Naive B cell (primary cell): ENCODE measurements around the gene F3. TPM values are rescaled to one million over a fixed set of nuclear protein-coding genes. Genes with fewer than 3 reads are reported as not detected.
A peak's percentile ranks its signal among the peaks of the same experiment; 100 is the strongest.

Source experiments
- ATAC-seq, 2 donors: fragments of 150-1000 bp; cut with Tn5 transposase; 2 replicates each; pipeline ENCODE4 v1.10.0; 2021; ENCODE audit warnings: low read depth in 2 of 2, mild to moderate bottlenecking in 2 of 2, moderate library complexity in 2 of 2
- DNase-seq: peaks from one replicate; pipeline ENCODE4 v3.0.0; 2022
- H3K27ac Mint-ChIP-seq, 6 donors: one replicate each; pipeline ENCODE4 v1.8.0; 2020 to 2022; ENCODE audit warnings: mild to moderate bottlenecking in 6 of 6, mixed read lengths in 6 of 6, moderate library complexity in 5 of 6, inconsistent platforms in 2 of 6
- H3K27me3 Mint-ChIP-seq, 3 donors: one replicate each; pipeline ENCODE4 v1.8.0; 2021 to 2022; ENCODE audit warnings: mixed read lengths in 3 of 3, mild to moderate bottlenecking in 1 of 3
- H3K36me3 Mint-ChIP-seq, 2 donors: one replicate each; pipeline ENCODE4 v1.8.0; 2020 to 2022; ENCODE audit warnings: mixed read lengths in 2 of 2, inconsistent platforms in 1 of 2, mild to moderate bottlenecking in 1 of 2
- H3K4me1 Mint-ChIP-seq, 3 donors: one replicate each; pipeline ENCODE4 v1.8.0; 2020 to 2022; ENCODE audit warnings: mixed read lengths in 3 of 3, inconsistent platforms in 1 of 3, mild to moderate bottlenecking in 1 of 3, moderate library complexity in 1 of 3
- H3K4me3 Mint-ChIP-seq, 8 donors: one replicate each; pipeline ENCODE4 v1.8.0; 2020 to 2022; ENCODE audit warnings: mild to moderate bottlenecking in 8 of 8, mixed read lengths in 8 of 8, moderate library complexity in 8 of 8, inconsistent platforms in 2 of 8
- H3K9me3 Mint-ChIP-seq, 7 donors: one replicate each; pipeline ENCODE4 v1.8.0; 2020 to 2022; ENCODE audit warnings: mixed read lengths in 7 of 7, mild to moderate bottlenecking in 5 of 7, inconsistent platforms in 2 of 7, moderate library complexity in 1 of 7
- polyA plus RNA-seq, 6 donors: library from polyadenylated mRNA; unstranded; fragments of 300-500 nt; fragmentation: Illumina TruSeq; gene quantifications; one replicate each; pipeline ENCODE4 v1.2.3, GENCODE V29; 2021; ENCODE audit warnings: low read depth in 6 of 6

The F3 gene
- polyA plus RNA-seq, 6 donors from 2014 or later, result not detected

DNA sequence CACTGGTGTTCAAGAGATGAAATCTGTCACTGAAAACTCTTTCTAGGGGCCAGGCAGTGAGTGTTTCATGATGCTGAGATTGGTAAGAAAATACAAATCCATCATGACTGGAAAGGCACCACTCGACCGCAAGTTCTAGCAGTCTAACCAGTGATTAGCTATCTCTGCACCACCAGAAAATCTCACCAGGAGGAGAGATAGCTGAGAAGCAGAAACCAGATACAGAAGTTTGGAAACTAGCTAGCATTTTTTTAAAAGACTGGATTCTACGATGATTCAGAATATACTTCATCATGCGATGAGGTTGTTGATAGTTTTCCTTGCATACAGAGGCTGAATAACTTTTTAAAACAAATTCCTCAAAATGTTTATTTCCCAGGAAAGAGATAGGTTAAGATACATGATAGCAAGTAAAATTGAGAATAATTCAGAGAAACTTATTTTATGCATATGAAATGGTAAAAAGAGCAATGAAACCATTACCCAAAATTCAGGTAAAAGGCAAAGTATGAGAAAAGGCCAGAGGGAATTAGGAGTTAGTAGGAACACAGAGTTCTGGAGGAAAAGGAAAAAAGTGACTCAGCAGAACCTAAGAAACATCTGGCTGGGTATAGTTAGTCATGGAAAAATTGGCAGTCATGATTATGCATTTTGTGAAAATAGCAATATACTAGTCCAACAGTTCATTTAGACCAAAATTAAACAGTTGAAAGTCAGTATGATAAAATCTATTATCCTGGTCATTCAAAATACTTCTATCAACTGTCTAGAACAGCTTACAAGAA lies 3.3 kb upstream of the F3 start:
- Mint-ChIP-seq H3K9me3 (peaks cover 0 to 4% (median 0%) of the 10 kb centered on the region in 7 donors), H3K27ac (no peak overlapping the region), H3K36me3 (no peaks in the 10 kb centered on the region), H3K27me3 (peaks cover 23 to 70% (median 53%) of the 10 kb centered on the region in 3 donors), H3K4me3 (peak overlapping the region in 1 of 8 donors; percentile 15), H3K4me1 (peaks cover 8 to 25% (median 16%) of the 10 kb centered on the region in 3 donors)
- DNase-seq (no peak), ATAC-seq (no peak)

DNA sequence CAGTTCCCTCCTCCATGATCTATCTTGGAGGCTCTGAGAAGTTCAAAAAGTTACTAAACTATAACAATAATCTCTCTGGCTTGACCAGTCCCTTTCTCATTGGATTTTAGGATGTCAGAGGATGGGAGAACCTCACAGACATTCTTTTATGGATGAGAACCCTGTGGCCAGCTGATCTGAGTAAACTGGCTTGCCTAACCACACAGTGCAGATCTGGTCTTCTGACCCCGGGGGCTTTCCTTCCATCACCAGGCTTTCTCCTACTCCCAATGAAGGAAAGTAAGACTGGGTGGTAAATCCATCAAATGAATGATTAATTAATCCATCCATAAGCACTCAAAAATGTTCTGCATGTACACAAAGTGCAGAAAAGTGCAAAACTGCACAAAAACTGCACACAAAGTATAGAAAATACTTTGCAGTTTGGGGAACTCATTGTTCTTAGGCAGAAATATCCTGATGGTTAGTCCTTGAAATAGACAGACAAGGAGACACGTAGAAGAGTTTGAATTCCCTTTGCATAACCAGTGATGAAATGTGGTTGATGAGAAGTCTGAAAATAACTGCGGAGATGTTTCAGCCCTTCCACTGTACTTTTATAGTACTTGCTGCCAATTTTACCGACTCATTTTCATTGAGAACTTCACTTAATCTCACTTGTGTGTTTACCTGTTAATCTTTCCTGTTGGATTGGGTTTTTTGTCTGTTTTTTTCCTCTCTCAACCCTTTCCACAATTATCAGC lies 2.5 kb upstream of the F3 start:
- peaks cover 0 to 4% (median 0%) of the 10 kb centered on the region in 7 donors for H3K9me3 Mint-ChIP-seq
- peaks cover 23 to 75% (median 61%) of the 10 kb centered on the region in 3 donors for H3K27me3 Mint-ChIP-seq
- peaks cover 8 to 25% (median 16%) of the 10 kb centered on the region in 3 donors for H3K4me1 Mint-ChIP-seq
- DNase-seq (no peak), ATAC-seq (no peak)
- H3K36me3 Mint-ChIP-seq, result no peaks in the 10 kb centered on the region
- no peak overlapping the region for H3K27ac Mint-ChIP-seq
- peak overlapping the region in 3 of 8 donors; percentile 2 to 56 (median 36) for H3K4me3 Mint-ChIP-seq

DNA sequence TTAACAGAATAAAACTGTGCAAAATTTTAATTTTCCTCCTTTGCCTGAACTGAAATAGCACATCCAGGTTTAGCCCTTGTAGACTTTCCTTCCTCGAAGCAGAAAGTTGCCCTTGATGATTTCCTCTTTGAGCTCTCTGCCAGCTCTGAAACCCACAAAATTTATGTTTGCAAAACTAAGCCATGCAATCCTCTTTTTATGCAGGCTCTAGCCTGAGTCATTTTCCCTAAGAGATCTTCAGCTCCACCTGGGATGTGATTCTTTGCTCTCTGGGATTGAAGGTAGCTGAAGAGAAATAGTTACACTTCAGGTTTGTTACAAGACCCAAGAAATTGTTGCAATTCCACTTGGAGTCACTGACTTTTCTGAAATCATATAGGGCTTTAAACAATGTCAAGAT lies 1.4 kb upstream of the F3 start:
- DNase-seq (no peak), ATAC-seq (no peak)
- Mint-ChIP-seq H3K27me3 (peaks cover 20 to 81% (median 72%) of the 10 kb centered on the region in 3 donors), H3K9me3 (peaks cover 0 to 4% (median 0%) of the 10 kb centered on the region in 7 donors), H3K4me1 (peaks cover 8 to 25% (median 16%) of the 10 kb centered on the region in 3 donors), H3K4me3 (peak overlapping the region; percentile 78 to 93 (median 90)), H3K36me3 (no peaks in the 10 kb centered on the region), H3K27ac (no peak overlapping the region)

DNA sequence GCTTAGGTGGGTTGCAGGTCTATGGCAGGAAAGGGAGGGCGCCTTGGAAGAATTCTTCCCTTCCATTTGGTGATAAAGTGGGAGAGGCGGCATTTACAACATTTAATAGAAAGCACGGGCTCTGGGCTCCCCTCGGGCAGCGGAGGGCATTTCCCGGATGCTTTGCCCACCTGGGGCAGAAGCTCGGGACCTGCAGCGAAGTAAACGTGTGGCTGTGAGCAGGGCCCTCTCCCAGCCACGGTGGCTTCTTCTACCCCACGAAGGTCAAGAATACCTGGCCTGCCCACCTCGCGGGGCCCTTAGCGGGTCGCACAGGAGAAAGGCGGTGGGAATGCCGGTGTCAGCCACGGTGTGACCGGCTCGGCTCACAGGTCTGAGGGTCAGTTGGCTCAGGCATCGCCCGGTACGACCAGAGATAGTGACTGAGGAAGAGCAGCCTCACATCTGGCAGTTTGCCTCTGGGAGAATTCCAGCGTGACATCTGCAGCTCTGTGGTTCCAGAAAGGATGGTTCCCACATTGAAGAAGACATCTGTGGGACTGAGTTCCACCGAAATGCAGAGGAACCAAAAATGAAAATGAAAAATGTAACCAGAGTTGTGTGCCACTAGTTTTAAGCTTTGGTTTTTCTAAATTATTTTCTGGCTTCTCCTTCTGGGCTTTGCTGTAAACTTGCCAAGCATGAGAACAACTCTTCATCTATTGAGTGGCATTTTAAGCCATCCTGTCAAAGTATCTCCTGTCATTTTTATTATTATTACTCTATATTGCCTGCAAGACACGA lies 720 bp upstream of the F3 start:
- Mint-ChIP-seq H3K4me1 (peaks cover 8 to 25% (median 16%) of the 10 kb centered on the region in 3 donors), H3K27ac (peak overlapping the region in 3 of 6 donors; percentile 22 to 71 (median 61)), H3K36me3 (no peaks in the 10 kb centered on the region), H3K9me3 (peaks cover 0 to 4% (median 0%) of the 10 kb centered on the region in 7 donors), H3K4me3 (peak overlapping the region; percentile 78 to 93 (median 90)), H3K27me3 (peaks cover 14 to 79% (median 76%) of the 10 kb centered on the region in 3 donors)
- ATAC-seq (peak; percentile 30 to 50), DNase-seq (no peak)

DNA sequence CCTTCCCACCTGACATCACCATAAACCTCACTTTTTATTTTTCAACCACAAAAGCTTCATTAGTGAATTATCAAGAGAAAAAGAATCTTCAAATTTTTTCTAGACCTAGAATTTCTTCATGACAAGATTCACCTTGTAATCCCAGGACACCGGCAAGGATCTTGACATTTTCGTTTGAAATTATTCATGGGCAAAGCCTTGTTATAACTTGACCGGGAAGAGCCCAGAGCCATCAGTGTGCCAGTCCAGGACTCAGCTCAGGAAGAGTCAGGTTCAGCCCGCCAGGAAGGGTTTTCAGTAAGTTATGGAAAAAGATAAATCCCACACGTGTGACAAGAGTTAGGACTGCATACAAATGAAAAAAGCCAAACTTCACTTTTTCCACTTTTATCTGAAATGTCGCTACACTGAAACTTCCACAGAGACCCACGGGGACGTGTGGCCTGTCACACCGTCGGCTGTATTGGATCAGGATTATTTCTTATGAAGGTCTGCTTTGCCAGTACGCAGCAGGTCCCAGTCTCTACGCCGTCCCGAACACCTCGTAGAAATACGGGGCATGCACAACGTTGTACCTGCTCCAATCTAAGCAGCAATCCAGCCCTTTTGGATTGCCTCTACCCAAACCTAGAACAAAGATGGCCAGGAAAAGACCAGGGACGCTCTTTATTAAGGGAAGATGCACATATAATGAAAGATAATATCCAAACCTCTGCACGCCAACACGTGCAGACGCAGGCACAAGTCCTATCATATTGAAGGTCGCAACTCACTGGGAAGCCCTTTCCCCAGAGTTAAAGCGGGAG lies 916 bp downstream of the F3 start:
- Mint-ChIP-seq H3K36me3 (no peaks in the 10 kb centered on the region), H3K4me1 (peaks cover 8 to 25% (median 16%) of the 10 kb centered on the region in 3 donors), H3K27ac (peak overlapping the region in 1 of 6 donors; percentile 42), H3K4me3 (peak overlapping the region; percentile 78 to 89 (median 80)), H3K27me3 (peaks cover 10 to 79% (median 63%) of the 10 kb centered on the region in 3 donors), H3K9me3 (peaks cover 0 to 4% (median 0%) of the 10 kb centered on the region in 7 donors)
- no peak for DNase-seq
- no peak for ATAC-seq

DNA sequence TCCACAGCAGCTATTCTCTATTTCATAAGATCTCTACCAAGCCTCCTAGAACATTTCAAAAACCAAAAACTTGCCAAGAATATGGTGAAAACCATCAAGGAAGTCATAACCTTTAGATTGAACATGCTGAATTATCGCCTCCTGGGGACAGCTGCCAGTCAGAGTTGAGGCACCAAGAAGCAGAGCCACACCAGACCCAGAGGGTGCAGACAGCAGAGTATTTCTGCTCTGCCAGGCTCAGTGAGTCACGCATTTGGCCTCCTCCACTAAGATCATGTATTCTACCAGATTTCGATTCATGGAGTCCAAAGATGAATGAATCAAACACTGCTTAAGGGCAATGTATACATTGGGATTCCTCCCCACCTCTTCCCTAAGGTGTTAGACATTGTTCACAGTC lies 2.1 kb downstream of the F3 start:
- no peak for DNase-seq
- Mint-ChIP-seq H3K4me3 (peak overlapping the region in 2 of 8 donors; percentile 26 to 81), H3K27me3 (peaks cover 10 to 78% (median 55%) of the 10 kb centered on the region in 3 donors)

DNA sequence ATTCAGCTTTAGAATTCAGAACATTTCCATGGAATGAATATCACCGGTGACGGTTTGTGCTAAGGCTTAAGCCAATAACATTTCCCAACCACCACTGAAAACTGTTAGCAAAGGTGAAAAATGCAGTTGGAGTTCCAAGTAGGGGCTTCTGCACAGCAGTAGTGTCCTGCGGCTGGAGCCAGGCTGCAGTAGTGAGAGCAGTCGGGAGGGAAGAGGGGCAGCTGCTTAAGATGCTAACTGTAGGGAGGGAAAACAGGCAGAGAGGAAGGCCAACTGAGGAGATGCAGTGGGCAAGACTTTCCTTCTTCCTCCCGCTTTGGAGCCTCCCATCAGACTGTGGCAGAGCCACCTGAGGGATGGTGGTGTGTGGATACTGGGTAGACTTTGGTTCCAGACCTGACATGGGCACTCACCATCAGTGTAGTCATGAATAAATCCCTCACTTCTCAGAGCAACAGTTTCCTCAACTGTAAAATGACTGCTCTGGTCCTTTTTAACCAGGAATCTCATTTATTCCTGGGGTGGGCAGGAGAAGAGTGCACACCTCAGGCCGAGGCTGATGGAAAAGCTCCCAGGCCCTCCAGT lies 3.2 kb downstream of the F3 start:
- no peak overlapping the region for H3K4me3 Mint-ChIP-seq
- peaks cover 0 to 4% (median 0%) of the 10 kb centered on the region in 7 donors for H3K9me3 Mint-ChIP-seq
- no peaks in the 10 kb centered on the region for H3K36me3 Mint-ChIP-seq
- DNase-seq (no peak), ATAC-seq (no peak)
- peaks cover 10 to 67% (median 52%) of the 10 kb centered on the region in 3 donors for H3K27me3 Mint-ChIP-seq
- peaks cover 8 to 25% (median 16%) of the 10 kb centered on the region in 3 donors for H3K4me1 Mint-ChIP-seq
- no peak overlapping the region for H3K27ac Mint-ChIP-seq

More for the DNA sequence above, 2.1 kb downstream of the F3 start:
- Mint-ChIP-seq H3K27ac (no peak overlapping the region), H3K36me3 (no peaks in the 10 kb centered on the region), H3K4me1 (peaks cover 8 to 25% (median 16%) of the 10 kb centered on the region in 3 donors), H3K9me3 (peaks cover 0 to 4% (median 0%) of the 10 kb centered on the region in 7 donors)
- no peak for ATAC-seq

DNA sequence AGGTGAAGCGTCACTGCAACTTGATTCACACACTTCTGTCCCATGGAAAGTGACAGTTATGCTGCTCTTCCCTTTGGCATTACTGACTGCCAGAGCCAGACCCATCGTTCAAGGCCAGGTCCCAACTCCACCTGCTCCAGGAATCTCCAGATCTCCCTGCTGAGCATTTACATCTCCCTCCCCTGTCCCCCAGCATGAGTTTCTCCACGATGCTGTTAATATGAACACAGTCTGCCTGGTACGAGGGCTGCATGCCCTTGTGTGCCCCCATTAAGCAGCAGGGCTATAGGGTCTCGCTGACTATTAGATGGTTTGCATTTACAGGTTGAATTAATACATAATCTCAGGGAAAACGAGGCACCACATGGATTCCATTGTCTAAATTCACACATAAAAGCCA lies 4.3 kb downstream of the F3 start:
- Mint-ChIP-seq H3K9me3 (peaks cover 0 to 4% (median 0%) of the 10 kb centered on the region in 7 donors), H3K4me1 (peaks cover 3 to 16% (median 9%) of the 10 kb centered on the region in 3 donors), H3K36me3 (no peaks in the 10 kb centered on the region), H3K27me3 (peaks cover 12 to 59% (median 44%) of the 10 kb centered on the region in 3 donors), H3K27ac (no peak overlapping the region), H3K4me3 (no peak overlapping the region)
- ATAC-seq (no peak), DNase-seq (no peak)

DNA sequence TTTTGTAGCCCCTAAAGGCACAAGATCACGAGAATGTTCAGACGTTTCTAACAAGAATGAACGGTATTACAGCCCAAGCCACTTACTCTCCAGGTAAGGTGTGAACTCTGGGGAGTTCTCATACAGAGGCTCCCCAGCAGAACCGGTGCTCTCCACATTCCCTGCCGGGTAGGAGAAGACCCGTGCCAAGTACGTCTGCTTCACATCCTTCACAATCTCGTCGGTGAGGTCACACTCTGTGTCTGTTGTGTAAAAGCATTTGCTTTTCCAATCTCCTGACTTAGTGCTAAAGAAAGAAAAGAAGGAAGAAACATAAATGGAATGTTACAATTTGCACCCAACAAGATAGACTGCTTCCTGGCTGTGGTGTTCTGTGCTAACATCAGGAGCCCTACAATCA lies 5.7 kb downstream of the F3 start:
- Mint-ChIP-seq H3K9me3 (peaks cover 0 to 4% (median 0%) of the 10 kb centered on the region in 7 donors), H3K27ac (no peak overlapping the region), H3K27me3 (peaks cover 13 to 55% (median 34%) of the 10 kb centered on the region in 3 donors), H3K4me3 (no peak overlapping the region), H3K4me1 (peaks cover 2 to 5% (median 2%) of the 10 kb centered on the region in 3 donors), H3K36me3 (no peaks in the 10 kb centered on the region)
- DNase-seq (no peak), ATAC-seq (no peak)

DNA sequence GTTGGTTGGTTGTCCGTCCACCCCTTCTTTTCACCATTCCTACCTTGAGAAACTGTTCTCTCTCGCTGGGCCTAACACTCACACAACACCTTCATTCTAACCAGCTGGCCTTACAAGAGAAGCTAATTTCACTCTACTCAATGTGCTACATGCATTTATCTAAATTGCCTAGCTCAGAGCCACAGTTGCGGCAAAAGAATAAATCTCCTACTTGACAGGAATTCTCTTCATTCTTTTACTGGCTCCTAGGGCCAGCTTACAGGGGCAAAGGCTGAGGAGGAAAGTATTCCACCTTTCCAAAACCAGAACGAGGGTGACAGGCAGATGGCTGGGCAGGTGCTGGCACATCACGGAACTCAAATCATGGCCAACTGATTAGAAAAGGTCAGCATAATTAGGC lies 6.5 kb downstream of the F3 start:
- H3K4me1 Mint-ChIP-seq, result no peaks in the 10 kb centered on the region
- no peak for ATAC-seq
- no peak overlapping the region for H3K27ac Mint-ChIP-seq
- DNase-seq, result no peak
- no peak overlapping the region for H3K4me3 Mint-ChIP-seq
- H3K36me3 Mint-ChIP-seq, result no peaks in the 10 kb centered on the region
- peaks cover 6 to 47% (median 27%) of the 10 kb centered on the region in 3 donors for H3K27me3 Mint-ChIP-seq
- peaks cover 0 to under 1% (median 0%) of the 10 kb centered on the region in 7 donors for H3K9me3 Mint-ChIP-seq

DNA sequence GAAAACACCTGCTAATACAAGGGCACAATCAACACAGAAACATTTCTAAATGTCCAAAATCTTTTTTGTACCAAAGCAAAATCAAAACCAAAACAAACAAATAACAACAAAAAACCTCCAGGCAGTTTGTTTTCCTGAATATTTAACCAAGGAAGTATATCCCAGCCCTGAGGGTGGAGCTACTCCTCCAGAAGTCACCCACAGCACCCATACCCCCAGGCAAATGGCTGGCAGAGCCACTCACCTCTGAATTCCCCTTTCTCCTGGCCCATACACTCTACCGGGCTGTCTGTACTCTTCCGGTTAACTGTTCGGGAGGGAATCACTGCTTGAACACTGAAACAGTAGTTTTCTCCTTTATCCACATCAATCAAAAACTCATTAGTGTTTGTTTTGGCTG lies 9.5 kb downstream of the F3 start:
- DNase-seq, result no peak
- Mint-ChIP-seq H3K9me3 (no peaks in the 10 kb centered on the region), H3K27me3 (peaks cover under 1 to 21% (median 5%) of the 10 kb centered on the region in 3 donors), H3K4me1 (no peaks in the 10 kb centered on the region), H3K36me3 (no peaks in the 10 kb centered on the region), H3K4me3 (no peak overlapping the region), H3K27ac (no peak overlapping the region)
- ATAC-seq, result no peak

DNA sequence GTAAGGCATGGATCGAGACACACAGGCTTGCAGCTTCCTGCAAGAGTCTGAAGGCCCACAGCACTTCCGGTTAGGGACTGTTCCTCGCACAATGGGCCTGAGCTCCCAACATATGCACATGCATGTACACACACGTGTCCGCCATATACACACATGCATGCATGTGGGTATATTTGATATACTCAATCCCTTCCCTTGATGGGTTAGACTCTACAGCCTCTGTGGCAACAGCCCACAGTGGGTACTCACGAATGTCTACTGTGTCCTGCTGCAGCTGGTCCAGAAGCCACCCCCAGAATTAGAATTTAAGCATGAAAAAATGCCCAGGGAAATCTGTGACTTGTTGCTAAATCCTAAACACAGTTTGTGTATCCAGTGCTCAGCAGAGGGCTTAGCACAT lies 9.9 kb downstream of the F3 start:
- Mint-ChIP-seq H3K27me3 (peaks cover 0 to 17% (median 5%) of the 10 kb centered on the region in 3 donors), H3K4me1 (no peaks in the 10 kb centered on the region), H3K4me3 (no peak overlapping the region), H3K27ac (no peak overlapping the region), H3K36me3 (no peaks in the 10 kb centered on the region), H3K9me3 (no peaks in the 10 kb centered on the region)
- DNase-seq (no peak), ATAC-seq (no peak)
